ENCODE data around the gene DCAF8. TPM values are rescaled to one million over a fixed set of nuclear protein-coding genes. Genes with fewer than 3 reads are reported as not detected.

The DCAF8 gene
- total RNA-seq, 1 donor from 2014 or later = 107 TPM

- peak overlapping the region; percentile 84 for H3K27ac Mint-ChIP-seq (ENCODE audit: unreplicated experiment)
- H3K4me3 Mint-ChIP-seq (ENCODE audit: unreplicated experiment) = peak overlapping the region; percentile 88
- no peak for FAIRE-seq
- Histone ChIP-seq H3K79me2 (ENCODE audit: insufficient read depth, low read length) (peaks cover 62% of the 10 kb centered on the region), H3K9ac (ENCODE audit: low read length) (peak overlapping the region; percentile 99), H3K36me3 (ENCODE audit: insufficient read depth, low read length) (peaks cover 29% of the 10 kb centered on the region), H3K27me3 (ENCODE audit: insufficient read depth, low read length) (no peaks in the 10 kb centered on the region), H2AFZ (ENCODE audit: low read depth, low read length) (no peak overlapping the region), H3K27ac (ENCODE audit: low read depth, low read length) (peak overlapping the region; percentile 96), H3K4me3 (ENCODE audit: insufficient read depth, low read depth, low read length) (no peak overlapping the region), H3K4me1 (ENCODE audit: insufficient read depth, low read length) (peaks cover 51% of the 10 kb centered on the region), H4K20me1 (ENCODE audit: insufficient read depth, low read length) (peaks cover 63% of the 10 kb centered on the region), H3K9me3 (ENCODE audit: insufficient read depth, low read depth, low read length) (no peaks in the 10 kb centered on the region), H3K4me2 (ENCODE audit: low read length) (peak overlapping the region; percentile 93)
- no peaks in the 10 kb centered on the region for H3K27me3 Mint-ChIP-seq (ENCODE audit: low read depth, unreplicated experiment)
- no peaks in the 10 kb centered on the region for H3K9me3 Mint-ChIP-seq (ENCODE audit: unreplicated experiment)
- TF ChIP-seq CTCF (IDR thresholded peaks at IDR 0.05; ENCODE audit: insufficient read depth, low read depth, low read length) (no peak), EZH2 (IDR thresholded peaks at IDR 0.05; ENCODE audit: insufficient read depth, low read length) (no peak)
- peaks cover 39% of the 10 kb centered on the region for H3K36me3 Mint-ChIP-seq (ENCODE audit: low read depth, unreplicated experiment)
- DNase-seq (ENCODE audit: low read depth) = no peak
- peaks cover 69% of the 10 kb centered on the region for H3K4me1 Mint-ChIP-seq (ENCODE audit: low read depth, unreplicated experiment)
Observed at GRCh38 chr1:160207771-160208556, 54.4 kb downstream of the DCAF8 start.

GRCh38 chr1:160207118-160207650, 55.2 kb downstream of the DCAF8 start:
- Mint-ChIP-seq H3K36me3 (ENCODE audit: low read depth, unreplicated experiment) (peaks cover 34% of the 10 kb centered on the region), H3K27me3 (ENCODE audit: low read depth, unreplicated experiment) (no peaks in the 10 kb centered on the region), H3K4me3 (ENCODE audit: unreplicated experiment) (peak overlapping the region; percentile 88), H3K27ac (ENCODE audit: unreplicated experiment) (peak overlapping the region; percentile 83), H3K4me1 (ENCODE audit: low read depth, unreplicated experiment) (peaks cover 67% of the 10 kb centered on the region), H3K9me3 (ENCODE audit: unreplicated experiment) (no peaks in the 10 kb centered on the region)
- H3K9ac ChIP-seq (ENCODE audit: low read length) = peak overlapping the region; percentile 99
- H3K36me3 ChIP-seq (ENCODE audit: insufficient read depth, low read length) = peaks cover 23% of the 10 kb centered on the region
- peak overlapping the region; percentile 93 for H3K4me2 ChIP-seq (ENCODE audit: low read length)
- H4K20me1 ChIP-seq (ENCODE audit: insufficient read depth, low read length) = peaks cover 56% of the 10 kb centered on the region
- peak overlapping the region; percentile 88 for H3K4me3 ChIP-seq (ENCODE audit: insufficient read depth, low read depth, low read length)
- DNase-seq (ENCODE audit: low read depth) (no peak), FAIRE-seq (no peak)
- peaks cover 62% of the 10 kb centered on the region for H3K79me2 ChIP-seq (ENCODE audit: insufficient read depth, low read length)
- no peaks in the 10 kb centered on the region for H3K9me3 ChIP-seq (ENCODE audit: insufficient read depth, low read depth, low read length)
- peaks cover 51% of the 10 kb centered on the region for H3K4me1 ChIP-seq (ENCODE audit: insufficient read depth, low read length)
- no peak overlapping the region for H2AFZ ChIP-seq (ENCODE audit: low read depth, low read length)
- peak overlapping the region; percentile 96 for H3K27ac ChIP-seq (ENCODE audit: low read depth, low read length)
- TF ChIP-seq EZH2 (IDR thresholded peaks at IDR 0.05; ENCODE audit: insufficient read depth, low read length) (no peak), CTCF (IDR thresholded peaks at IDR 0.05; ENCODE audit: insufficient read depth, low read depth, low read length) (no peak)
- no peaks in the 10 kb centered on the region for H3K27me3 ChIP-seq (ENCODE audit: insufficient read depth, low read length)

Data from astrocyte (in vitro differentiated cells and primary cell).